ENCODE measurements around the gene OR6C6.
"Not testable (repeated sequence)": the region's sequence is repeated elsewhere in the genome, so short reads cannot be mapped to it uniquely, and the experiment has no call there.

OR6C6 gene

DNA sequence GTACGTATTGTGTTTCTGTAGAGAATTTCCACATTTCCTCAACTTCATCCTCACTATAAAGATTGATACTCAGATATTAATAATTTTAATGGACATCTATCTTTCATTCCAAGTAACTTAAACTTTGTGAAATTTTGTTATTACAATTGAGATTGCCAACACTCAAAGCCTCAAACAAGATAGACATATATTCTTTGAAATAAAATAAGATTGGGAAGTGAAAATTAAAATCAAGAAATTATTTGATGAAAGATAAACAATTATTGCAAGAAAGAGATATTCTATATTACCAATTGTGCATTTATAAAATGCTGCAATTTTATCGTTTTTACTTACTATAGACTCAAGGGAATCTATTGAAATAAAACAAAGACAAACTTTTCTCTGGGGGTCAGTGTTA lies at the start of gene OR6C6:
TSS of gene OR6C6 (minus strand) at position 101 of the 400 bp plus-strand sequence. CDS start 1,337 bp downstream, outside the sequence.
- DNase-seq: no peak

DNA sequence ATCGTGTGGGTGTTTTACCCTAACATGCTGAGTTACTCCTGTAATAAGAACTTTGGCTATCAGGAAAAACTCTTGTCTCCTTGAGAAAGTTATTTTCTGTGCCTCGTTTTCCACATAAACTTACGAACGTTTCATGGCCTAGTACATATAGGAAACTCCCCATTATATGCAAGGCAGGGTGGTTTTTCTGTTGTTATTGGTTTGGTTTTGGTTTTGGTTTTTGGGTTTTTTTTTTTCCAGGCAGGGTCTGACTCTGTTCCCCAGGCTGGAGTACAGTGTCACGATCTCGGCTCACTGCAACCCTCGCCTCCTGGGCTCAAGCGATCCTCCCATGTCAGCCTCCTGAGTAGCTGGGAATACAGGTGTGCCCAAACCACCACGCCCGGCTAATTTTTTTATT lies 39.6 kb upstream of the OR6C6 start:
- no peak for DNase-seq

DNA sequence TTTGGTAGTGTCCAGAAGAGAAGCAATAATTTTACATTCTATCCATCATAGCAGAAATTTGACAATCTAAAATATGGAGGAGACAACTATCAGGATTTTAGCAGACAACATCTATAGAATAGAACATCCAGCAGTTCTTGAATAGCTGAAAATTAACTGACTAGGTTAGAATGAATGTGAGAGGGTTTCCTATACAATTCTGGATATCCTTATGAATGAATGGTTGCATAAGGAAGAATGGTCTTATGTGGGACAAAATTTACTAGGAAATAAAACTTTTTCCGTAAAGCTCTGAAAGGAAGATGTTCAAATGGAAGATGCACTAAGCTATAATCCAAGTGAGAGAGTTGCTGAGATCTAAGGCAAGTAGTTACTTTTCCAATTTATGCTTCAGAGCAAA lies 34.1 kb upstream of the OR6C6 start, which contains the start of gene OR6C3:
TSS of gene OR6C3 (plus strand) at position 301 of the 400 bp plus-strand sequence. CDS start 955 bp downstream, outside the sequence.
- no peak for DNase-seq

DNA sequence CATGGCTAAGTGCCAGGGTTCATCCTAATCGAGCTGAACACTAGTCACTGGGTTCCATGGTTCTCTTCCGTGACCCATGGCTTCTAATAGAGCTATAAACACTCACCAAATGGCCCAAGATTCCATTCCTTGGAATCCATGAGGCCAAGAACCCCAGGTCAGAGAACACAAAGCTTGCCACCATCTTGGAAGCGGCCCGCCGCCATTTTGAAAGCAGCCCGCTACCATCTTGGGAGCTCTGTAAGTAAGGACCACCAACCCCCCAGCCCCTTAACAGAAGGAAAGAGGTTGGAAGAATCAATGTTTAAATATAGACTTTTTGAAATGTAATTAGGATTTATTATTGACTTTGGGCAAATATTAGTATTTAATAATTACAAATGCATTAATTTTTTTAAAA lies 29.4 kb upstream of the OR6C6 start:
- DNase-seq: not testable (repeated sequence)

DNA sequence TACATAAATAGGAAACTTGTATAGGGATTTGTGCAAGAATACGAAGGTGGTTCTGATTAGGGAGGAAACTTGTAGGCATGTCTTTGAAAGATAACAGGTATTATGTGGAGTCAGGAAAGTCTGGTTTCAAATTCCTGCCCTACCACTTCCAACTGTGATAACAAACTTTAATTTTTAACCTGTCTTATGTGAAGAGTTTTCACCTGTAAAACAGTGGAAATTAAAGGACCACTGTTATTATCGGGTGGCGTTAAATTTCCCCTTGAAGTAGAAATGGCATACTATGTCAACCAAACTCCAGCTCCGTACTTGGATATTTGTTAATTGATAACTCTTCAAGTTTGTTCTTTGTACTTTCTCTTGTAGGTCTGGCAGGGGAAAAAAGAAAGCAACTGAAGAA lies 23.8 kb upstream of the OR6C6 start:
- DNase-seq: no peak

DNA sequence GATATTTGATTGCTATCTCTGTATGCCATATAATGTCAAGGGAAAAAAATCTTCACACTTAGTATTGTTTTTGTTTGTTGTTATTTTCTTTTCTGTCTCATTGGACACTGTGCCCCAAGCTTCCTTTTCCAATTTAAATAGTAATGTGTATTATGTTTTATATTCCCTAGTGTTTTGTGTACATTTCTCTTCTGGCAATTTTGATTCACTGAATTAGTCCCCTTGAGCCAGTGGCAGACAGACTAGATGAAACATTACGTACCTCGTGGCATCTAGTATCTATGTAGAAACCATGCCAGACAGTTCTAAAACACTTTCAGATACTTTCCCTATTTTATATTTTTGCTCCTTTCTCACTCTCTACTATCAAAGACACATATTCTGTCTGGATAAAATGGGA lies 17.7 kb upstream of the OR6C6 start, which contains the start of gene OR6C1:
TSS of gene OR6C1 (plus strand) at position 301 of the 400 bp plus-strand sequence. CDS start 6,257 bp downstream, outside the sequence.
- no peak for DNase-seq

DNA sequence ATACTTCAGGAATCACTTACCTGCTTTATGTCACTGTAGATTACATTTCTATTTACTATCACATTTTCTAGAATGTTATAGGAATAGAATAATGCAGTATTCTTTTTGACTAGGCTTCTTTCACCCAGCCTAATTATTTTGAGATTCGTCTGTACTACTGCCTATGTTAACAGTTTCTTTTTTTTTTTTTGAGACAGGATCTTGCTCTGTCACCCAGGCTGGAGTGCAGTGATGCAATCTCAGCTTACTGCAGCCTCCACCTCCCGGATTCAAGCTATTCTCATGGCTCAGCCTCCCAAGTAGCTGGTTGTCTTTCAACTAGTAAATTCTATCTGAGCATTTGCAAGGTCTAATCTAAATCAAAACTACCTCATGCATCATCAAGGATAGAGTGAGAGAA lies 6.4 kb downstream of the OR6C6 start:
- no peak for DNase-seq

DNA sequence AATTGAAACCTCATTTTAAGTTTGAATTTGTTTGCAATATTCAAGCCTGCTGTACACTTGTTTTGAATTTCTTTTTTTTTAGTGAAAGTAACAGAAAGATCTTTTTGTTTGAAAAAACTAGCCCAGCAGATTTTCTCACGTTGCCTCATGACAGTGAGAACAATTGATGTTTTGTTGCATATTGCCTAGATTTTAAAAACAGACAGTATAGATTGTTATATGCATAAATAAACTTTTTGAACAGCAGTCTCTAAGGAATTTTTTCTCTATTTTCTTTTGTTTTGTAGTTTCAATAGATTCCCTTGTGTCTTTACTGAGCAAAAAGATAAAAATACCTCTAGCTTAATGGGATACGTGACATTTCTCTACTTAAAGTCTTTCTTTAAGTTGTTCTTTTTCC lies 15.4 kb downstream of the OR6C6 start:
- DNase-seq: no peak

DNA sequence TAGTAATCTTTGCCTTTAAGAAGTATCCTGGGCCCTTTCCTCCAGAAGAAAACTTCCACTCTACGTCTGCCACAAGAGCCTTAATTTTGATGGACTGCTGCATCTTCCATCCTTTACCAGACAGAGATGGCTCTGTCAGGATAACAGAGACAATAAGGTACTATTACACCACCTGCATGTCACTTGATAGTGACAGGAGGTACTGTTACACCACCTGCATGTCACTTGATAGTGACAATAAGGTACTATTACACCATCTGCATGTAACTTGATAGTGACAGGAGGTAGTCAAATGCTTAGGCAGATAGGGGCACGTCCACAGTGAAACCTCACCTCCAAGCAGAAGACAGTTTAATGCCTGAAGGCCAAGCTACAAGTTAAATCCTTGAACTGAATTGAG lies 38.1 kb downstream of the OR6C6 start:
- DNase-seq: no peak

DNA sequence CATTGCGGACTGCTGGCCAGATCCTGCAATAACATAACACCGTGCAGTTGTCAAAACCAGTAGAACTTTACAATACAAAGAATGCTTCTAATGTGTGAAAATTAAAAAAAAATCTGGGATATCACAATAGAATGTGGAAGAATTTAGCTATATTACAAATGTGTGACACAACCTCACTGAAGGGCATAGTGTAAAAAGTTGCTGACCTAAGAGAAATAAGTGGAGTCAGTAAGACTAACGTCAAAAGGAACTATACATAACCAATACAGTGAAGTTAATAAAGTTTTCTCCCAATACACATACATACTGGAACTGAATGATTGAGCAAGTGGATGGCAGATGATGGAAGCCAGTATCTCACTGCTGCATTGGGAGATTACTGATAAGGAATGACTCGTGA lies 39.5 kb downstream of the OR6C6 start:
- no peak for DNase-seq

DNA sequence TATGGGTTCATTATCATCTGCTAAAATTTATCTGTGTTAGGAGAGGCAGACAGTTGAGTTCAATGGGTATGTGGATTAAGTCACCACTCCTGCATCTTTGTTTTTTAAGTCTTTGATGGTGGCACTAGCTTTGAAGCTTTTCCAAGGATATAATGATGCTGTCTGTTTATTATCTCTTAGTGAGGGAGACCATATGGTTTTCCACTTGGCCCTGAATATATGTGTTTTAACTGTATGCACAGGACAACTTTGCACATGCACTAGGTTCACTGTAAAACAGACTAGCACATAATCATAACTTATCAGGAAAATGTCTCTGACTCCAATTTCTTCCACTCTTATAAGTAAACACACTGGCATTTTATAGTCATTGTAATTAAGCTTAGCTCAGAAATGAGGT lies 43.1 kb downstream of the OR6C6 start:
- DNase-seq: no peak

DNA sequence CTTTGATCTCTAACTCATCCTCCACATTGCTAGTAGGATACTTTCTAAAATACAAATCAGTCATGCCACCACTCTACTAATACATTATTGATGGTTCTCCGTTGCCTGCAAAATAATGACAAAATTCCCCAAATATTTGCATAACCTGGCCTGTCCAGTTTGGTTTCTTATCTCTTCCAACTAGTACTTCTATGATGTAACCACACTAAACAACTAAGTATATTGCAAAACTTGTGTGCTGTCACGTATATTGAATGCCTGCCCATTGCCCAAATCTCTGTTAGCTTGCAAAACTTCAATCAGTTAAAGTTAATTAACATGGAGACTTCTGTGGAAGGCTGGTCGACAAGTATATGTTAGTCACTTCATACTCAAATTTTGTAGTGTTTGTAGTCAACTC lies 45.4 kb downstream of the OR6C6 start:
- peak; percentile 12 for DNase-seq

DNA sequence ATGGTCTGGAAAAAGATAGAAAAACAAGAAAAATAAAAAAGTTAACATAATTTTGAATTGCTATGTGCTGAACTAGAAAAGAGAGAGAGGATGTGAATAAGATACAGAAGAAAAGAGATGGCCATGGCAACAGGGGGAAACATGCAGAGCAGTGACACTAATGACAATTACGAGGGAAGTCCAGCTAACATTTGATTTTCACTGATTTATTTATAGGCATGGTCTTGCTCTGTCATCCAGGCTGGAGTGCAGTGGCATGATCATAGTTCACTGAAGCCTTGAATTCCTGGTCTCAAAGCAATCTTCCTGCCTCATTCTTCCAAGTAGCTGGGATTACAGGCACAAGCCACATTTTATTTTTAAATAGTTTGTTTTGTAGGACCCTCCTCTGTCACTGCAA lies 50.2 kb downstream of the OR6C6 start:
- DNase-seq: no peak

DNA sequence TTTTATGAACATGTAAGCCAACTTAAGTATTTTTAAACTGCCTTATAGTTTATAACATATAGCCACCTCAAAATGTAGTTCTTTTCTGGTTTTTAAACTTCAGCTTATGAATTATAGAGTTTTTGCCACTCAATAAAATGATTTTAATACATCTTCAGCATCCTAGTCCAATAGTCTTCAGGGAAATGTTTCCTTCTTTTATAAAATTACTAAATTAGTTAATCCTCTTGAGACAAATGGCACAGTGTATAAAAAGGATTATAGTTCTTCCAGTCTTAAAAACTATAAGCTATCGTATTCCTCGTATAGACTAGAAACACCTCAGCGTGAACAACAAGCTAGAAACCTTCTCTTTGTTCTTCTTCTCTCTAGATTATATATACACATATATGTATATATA lies 52.1 kb downstream of the OR6C6 start, which contains the start of gene OR6C74:
TSS of gene OR6C74 (plus strand) at position 301 of the 400 bp plus-strand sequence. CDS start 2,679 bp downstream, outside the sequence.
- no peak for DNase-seq
